Endodermal cell (in vitro differentiated cells): ENCODE results near the gene CCDC120. TPM values are rescaled to one million over a fixed set of nuclear protein-coding genes. Genes with fewer than 3 reads are reported as not detected.

ENCODE experiments used
- DNase-seq: peaks from one replicate; pipeline ENCODE4 v3.0.0-alpha.2; 2017
- H3K27ac ChIP-seq: 2 replicates; pipeline ENCODE4 v1.5.1; 2013; ENCODE audit warnings: mild to moderate bottlenecking, low read depth, low read length, moderate library complexity
- H3K27me3 ChIP-seq: 2 replicates; pipeline ENCODE4 v1.6.1; 2013; ENCODE audit warnings: mild to moderate bottlenecking, low read length, moderate library complexity; ENCODE audit not compliant: insufficient read depth, control insufficient read depth, poor library complexity, severe bottlenecking
- H3K36me3 ChIP-seq: 2 replicates; pipeline ENCODE4 v1.7.0; 2013; ENCODE audit warnings: mild to moderate bottlenecking, low read length, moderate library complexity; ENCODE audit not compliant: control insufficient read depth, insufficient read depth
- H3K4me1 ChIP-seq: one replicate; pipeline ENCODE4 v1.7.0; 2013; ENCODE audit warnings: low read length; ENCODE audit not compliant: control insufficient read depth, insufficient read depth
- H3K4me3 ChIP-seq: 2 replicates; pipeline ENCODE4 v1.5.1; 2013; ENCODE audit warnings: mild to moderate bottlenecking, low read length, moderate library complexity
- H3K9ac ChIP-seq: 2 replicates; pipeline ENCODE4 v1.6.1; 2013; ENCODE audit warnings: mild to moderate bottlenecking, low read length, moderate library complexity; ENCODE audit not compliant: poor library complexity, severe bottlenecking; ENCODE audit errors: extremely low read depth
- H3K9me3 ChIP-seq: 2 replicates; pipeline ENCODE4 v1.6.1; 2013; ENCODE audit warnings: mild to moderate bottlenecking, low read length, moderate library complexity; ENCODE audit not compliant: control insufficient read depth
- H3K27ac Mint-ChIP-seq: 2 replicates; pipeline ENCODE4 v1.8.0; 2020; ENCODE audit warnings: mixed read lengths
- H3K27me3 Mint-ChIP-seq: 2 replicates; pipeline ENCODE4 v1.8.0; 2021; ENCODE audit warnings: mild to moderate bottlenecking, mixed read lengths; ENCODE audit not compliant: insufficient read depth
- H3K36me3 Mint-ChIP-seq: 2 replicates; pipeline ENCODE4 v1.8.0; 2020; ENCODE audit warnings: low read depth, mixed read lengths
- H3K4me1 Mint-ChIP-seq: 2 replicates; pipeline ENCODE4 v1.8.0; 2020; ENCODE audit warnings: mixed read lengths
- H3K4me3 Mint-ChIP-seq: 2 replicates; pipeline ENCODE4 v1.8.0; 2020; ENCODE audit warnings: mild to moderate bottlenecking, moderate library complexity, mixed read lengths
- H3K9me3 Mint-ChIP-seq: 2 replicates; pipeline ENCODE4 v1.8.0; 2020; ENCODE audit warnings: mild to moderate bottlenecking, mixed read lengths
- CTCF ChIP-seq: fragments of 200-600 bp; sonication (generic); conservative IDR thresholded peaks from 2 replicates; pipeline ENCODE4 v1.5.0; 2021; ENCODE audit warnings: antibody characterized with exemption, mild to moderate bottlenecking
- WGBS, 2 experiments: methylation state at CpG; one replicate each; pipeline versions ENCODE4 v1.1.5 to v1.1.7; 2013; ENCODE audit warnings: missing lambda C conversion rate in 2 of 2, mixed read lengths in 1 of 2; ENCODE audit not compliant: insufficient coverage in 1 of 2, insufficient read length in 1 of 2; 5-methylcytosine and 5-hydroxymethylcytosine counted together
- total RNA-seq, 2 donors: library from RNA; stranded (reverse); fragmentation: NEBNext Ultra II Directional in 1 of 2; extraction: Animal tissue kit (Norgen Biotek cat#: 25700) in 1 of 2; gene quantifications; 2 replicates in 1 of 2; 3 replicates in 1 of 2; pipeline ENCODE4 v1.2.1, GENCODE V29; 2021

Gene CCDC120
- total RNA-seq, 2 donors from 2014 or later, result 13.4 to 13.5 TPM

GRCh38 chrX:49061916-49062315 is 3.1 kb downstream of the CCDC120 start:
- no peak for TF ChIP-seq CTCF
- H3K36me3 Mint-ChIP-seq, result peaks cover 13% of the 10 kb centered on the region
- Histone ChIP-seq H3K9me3 (no peaks in the 10 kb centered on the region), H3K36me3 (no peaks in the 10 kb centered on the region), H3K9ac (no peak overlapping the region), H3K4me1 (no peaks in the 10 kb centered on the region), H3K27ac (no peak overlapping the region), H3K27me3 (no peaks in the 10 kb centered on the region), H3K4me3 (no peak overlapping the region)
- no peaks in the 10 kb centered on the region for H3K27me3 Mint-ChIP-seq
- H3K4me3 Mint-ChIP-seq, result no peak overlapping the region
- 60 to 91% methylated on average over 1 to 9 of the region's 10 CpGs for WGBS, 2 experiments
- H3K4me1 Mint-ChIP-seq, result no peaks in the 10 kb centered on the region
- DNase-seq, result no peak
- no peak overlapping the region for H3K27ac Mint-ChIP-seq
- peaks cover 64% of the 10 kb centered on the region for H3K9me3 Mint-ChIP-seq

DNA sequence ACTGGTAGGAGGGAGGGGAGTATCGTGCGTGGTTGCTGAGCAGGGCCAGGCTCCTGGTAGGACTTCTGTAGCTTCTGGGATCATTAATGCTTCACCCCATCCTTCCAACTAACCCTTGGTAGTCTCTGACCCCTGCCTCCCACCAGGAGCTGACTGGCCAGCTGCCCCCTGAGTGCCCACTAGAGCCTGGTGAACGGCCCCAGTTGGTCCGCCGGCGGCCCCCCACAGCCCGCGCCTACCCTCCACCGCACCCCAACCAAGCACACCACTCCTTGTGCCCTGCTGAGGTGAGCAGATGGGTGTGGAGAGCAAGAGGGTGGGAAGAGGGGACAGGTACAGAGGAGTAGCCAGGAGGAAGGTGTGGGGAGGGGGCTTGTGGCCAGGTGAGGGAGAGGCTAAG is 4.9 kb downstream of the CCDC120 start:
- H3K9me3 Mint-ChIP-seq, result peaks cover 60% of the 10 kb centered on the region
- peaks cover 13% of the 10 kb centered on the region for H3K36me3 Mint-ChIP-seq
- no peak overlapping the region for H3K27ac Mint-ChIP-seq
- H3K4me1 Mint-ChIP-seq, result no peaks in the 10 kb centered on the region
- Histone ChIP-seq H3K4me3 (no peak overlapping the region), H3K9ac (no peak overlapping the region), H3K36me3 (no peaks in the 10 kb centered on the region), H3K27ac (no peak overlapping the region), H3K27me3 (no peaks in the 10 kb centered on the region), H3K4me1 (no peaks in the 10 kb centered on the region), H3K9me3 (no peaks in the 10 kb centered on the region)
- no peak for DNase-seq
- no peak for TF ChIP-seq CTCF
- H3K4me3 Mint-ChIP-seq, result no peak overlapping the region
- WGBS, 2 experiments, result 96% methylated on average over 4 of the region's 9 CpGs; no CpG with 5 or more reads in 1 of the 2 experiments
- H3K27me3 Mint-ChIP-seq, result no peaks in the 10 kb centered on the region

DNA sequence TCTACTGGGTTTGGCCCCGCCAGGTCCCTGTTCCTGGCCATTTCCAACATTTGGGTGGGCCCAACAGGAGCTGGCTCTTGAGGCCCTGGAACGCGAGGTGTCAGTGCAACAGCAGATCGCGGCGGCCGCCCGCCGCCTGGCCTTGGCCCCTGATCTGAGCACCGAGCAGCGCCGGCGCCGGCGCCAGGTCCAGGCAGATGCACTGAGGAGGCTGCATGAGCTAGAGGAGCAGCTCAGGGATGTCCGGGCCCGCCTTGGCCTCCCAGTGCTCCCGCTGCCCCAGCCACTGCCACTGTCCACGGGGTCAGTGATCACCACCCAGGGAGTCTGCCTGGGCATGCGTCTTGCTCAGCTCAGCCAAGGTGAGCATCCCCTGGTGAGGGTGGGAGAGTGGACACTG is 5.5 kb downstream of the CCDC120 start:
- no peak overlapping the region for H3K27ac Mint-ChIP-seq
- peaks cover 60% of the 10 kb centered on the region for H3K9me3 Mint-ChIP-seq
- H3K4me1 Mint-ChIP-seq, result no peaks in the 10 kb centered on the region
- Histone ChIP-seq H3K4me3 (no peak overlapping the region), H3K9me3 (no peaks in the 10 kb centered on the region), H3K27me3 (no peaks in the 10 kb centered on the region), H3K4me1 (no peaks in the 10 kb centered on the region), H3K36me3 (no peaks in the 10 kb centered on the region), H3K9ac (no peak overlapping the region), H3K27ac (no peak overlapping the region)
- no peak overlapping the region for H3K4me3 Mint-ChIP-seq
- WGBS, 2 experiments, result 96 to 100% methylated on average over 3 to 20 of the region's 20 CpGs
- no peak for DNase-seq
- H3K27me3 Mint-ChIP-seq, result no peaks in the 10 kb centered on the region
- no peak for TF ChIP-seq CTCF
- H3K36me3 Mint-ChIP-seq, result peaks cover 13% of the 10 kb centered on the region
